Measurements from ENCODE around the gene CLEC2L. TPM values are rescaled to one million over a fixed set of nuclear protein-coding genes. Genes with fewer than 3 reads are reported as not detected.

CLEC2L gene
- total RNA-seq, 1 experiment from 2014 or later: not detected

- intact Hi-C loops (cut with micrococcal nuclease; ENCODE audit: unreplicated experiment): no loop called here
- no peak overlapping the region for H3K4me3 Mint-ChIP-seq (ENCODE audit: low read depth, unreplicated experiment)
- no peaks in the 10 kb centered on the region for H3K36me3 Mint-ChIP-seq (ENCODE audit: insufficient read depth, unreplicated experiment)
- no peak overlapping the region for H3K27ac Mint-ChIP-seq (ENCODE audit: unreplicated experiment)
- no peaks in the 10 kb centered on the region for H3K4me1 Mint-ChIP-seq (ENCODE audit: low read depth, unreplicated experiment)
- CTCF ChIA-PET: no interaction called here
- H3K9me3 Mint-ChIP-seq (ENCODE audit: low read depth, unreplicated experiment): no peaks in the 10 kb centered on the region
- DNase-seq: no peak
- no TSS peak for BruUV-seq (replicated peaks)
- no peak for TF ChIP-seq CTCF (IDR thresholded peaks at IDR 0.05; ENCODE audit: unreplicated experiment)
- no peaks in the 10 kb centered on the region for H3K27me3 Mint-ChIP-seq (ENCODE audit: unreplicated experiment)
Observed at GRCh38 chr7:139568346-139568675, 44.8 kb downstream of the CLEC2L start.

- no peaks in the 10 kb centered on the region for H3K4me1 Mint-ChIP-seq (ENCODE audit: low read depth, unreplicated experiment)
- BruUV-seq (replicated peaks): no TSS peak
- no peaks in the 10 kb centered on the region for H3K27me3 Mint-ChIP-seq (ENCODE audit: unreplicated experiment)
- intact Hi-C loops (cut with micrococcal nuclease; ENCODE audit: unreplicated experiment): no loop called here
- H3K4me3 Mint-ChIP-seq (ENCODE audit: low read depth, unreplicated experiment): no peak overlapping the region
- no peak overlapping the region for H3K27ac Mint-ChIP-seq (ENCODE audit: unreplicated experiment)
- TF ChIP-seq CTCF (IDR thresholded peaks at IDR 0.05; ENCODE audit: unreplicated experiment): no peak
- no peaks in the 10 kb centered on the region for H3K36me3 Mint-ChIP-seq (ENCODE audit: insufficient read depth, unreplicated experiment)
- no peak for DNase-seq
- H3K9me3 Mint-ChIP-seq (ENCODE audit: low read depth, unreplicated experiment): no peaks in the 10 kb centered on the region
- CTCF ChIA-PET: no interaction called here
Observed at GRCh38 chr7:139568813-139569490, 45.5 kb downstream of the CLEC2L start.

- CTCF ChIA-PET: no interaction called here
Observed at GRCh38 chr7:139570119-139570518, 46.6 kb downstream of the CLEC2L start.

GRCh38 chr7:139570626-139571025 is 47.1 kb downstream of the CLEC2L start:
- Mint-ChIP-seq H3K4me3 (ENCODE audit: low read depth, unreplicated experiment) (no peak overlapping the region), H3K36me3 (ENCODE audit: insufficient read depth, unreplicated experiment) (no peaks in the 10 kb centered on the region), H3K4me1 (ENCODE audit: low read depth, unreplicated experiment) (no peaks in the 10 kb centered on the region), H3K27ac (ENCODE audit: unreplicated experiment) (no peak overlapping the region), H3K9me3 (ENCODE audit: low read depth, unreplicated experiment) (no peaks in the 10 kb centered on the region), H3K27me3 (ENCODE audit: unreplicated experiment) (no peaks in the 10 kb centered on the region)
- BruUV-seq (replicated peaks): no TSS peak
- CTCF ChIA-PET: no interaction called here
- no peak for TF ChIP-seq CTCF (IDR thresholded peaks at IDR 0.05; ENCODE audit: unreplicated experiment)
- DNase-seq: no peak
- intact Hi-C loops (cut with micrococcal nuclease; ENCODE audit: unreplicated experiment): no loop called here

More at GRCh38 chr7:139570119-139570518, 46.6 kb downstream of the CLEC2L start:
- DNase-seq: no peak
- intact Hi-C loops (cut with micrococcal nuclease; ENCODE audit: unreplicated experiment): no loop called here
- Mint-ChIP-seq H3K9me3 (ENCODE audit: low read depth, unreplicated experiment) (no peaks in the 10 kb centered on the region), H3K27ac (ENCODE audit: unreplicated experiment) (no peak overlapping the region), H3K4me3 (ENCODE audit: low read depth, unreplicated experiment) (no peak overlapping the region), H3K36me3 (ENCODE audit: insufficient read depth, unreplicated experiment) (no peaks in the 10 kb centered on the region), H3K27me3 (ENCODE audit: unreplicated experiment) (no peaks in the 10 kb centered on the region), H3K4me1 (ENCODE audit: low read depth, unreplicated experiment) (no peaks in the 10 kb centered on the region)
- no peak for TF ChIP-seq CTCF (IDR thresholded peaks at IDR 0.05; ENCODE audit: unreplicated experiment)
- BruUV-seq (replicated peaks): no TSS peak

All from Calu3 (cell line).